NK-92 (cell line): ENCODE data around the gene EPS8L2.

Experiments used
- DNase-seq: peaks from one replicate; lab custom pipeline; 2025; ENCODE audit not compliant: unreplicated experiment; lab: John Stamatoyannopoulos, UW

EPS8L2 gene

DNA sequence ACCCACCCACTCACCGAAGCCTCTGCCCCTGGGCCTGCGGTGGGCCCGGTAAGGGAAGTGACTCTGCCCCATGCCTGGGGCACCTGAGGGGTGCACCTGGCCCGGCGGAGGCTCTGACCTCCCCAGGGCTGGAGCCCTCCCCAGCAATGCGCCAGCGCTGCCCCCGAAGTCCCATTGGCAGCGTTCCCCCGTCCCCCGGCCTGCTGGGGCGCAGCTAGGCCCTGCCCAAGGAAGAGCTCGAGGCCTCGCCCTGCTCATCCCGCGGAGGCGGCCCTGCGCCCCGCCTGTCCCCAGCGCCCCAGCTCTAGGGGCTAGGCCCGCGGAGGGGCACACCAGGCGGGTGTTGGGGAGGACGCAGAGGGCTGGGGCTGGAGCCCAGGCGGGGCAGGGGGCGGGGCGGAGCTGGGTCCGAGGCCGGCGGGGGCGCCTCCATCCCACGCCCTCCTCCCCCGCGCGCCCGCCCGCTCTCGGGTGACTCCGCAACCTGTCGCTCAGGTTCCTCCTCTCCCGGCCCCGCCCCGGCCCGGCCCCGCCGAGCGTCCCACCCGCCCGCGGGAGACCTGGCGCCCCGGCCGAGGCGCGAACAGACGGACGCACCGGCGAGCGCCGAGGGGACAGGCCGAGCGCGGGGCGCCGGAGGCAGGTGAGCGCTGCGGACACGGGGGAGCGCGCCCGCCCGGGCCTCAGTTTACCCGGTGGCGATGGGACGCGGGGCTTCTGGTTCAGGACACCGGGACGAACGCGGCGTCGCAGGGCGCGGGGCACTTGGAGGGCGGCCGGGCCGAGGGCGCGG lies at the start of gene EPS8L2:
Gene EPS8L2 (plus strand): TSS at position 586 of the 793 bp plus-strand sequence. CDS start 3,177 bp downstream, outside the sequence.
- no peak for DNase-seq

DNA sequence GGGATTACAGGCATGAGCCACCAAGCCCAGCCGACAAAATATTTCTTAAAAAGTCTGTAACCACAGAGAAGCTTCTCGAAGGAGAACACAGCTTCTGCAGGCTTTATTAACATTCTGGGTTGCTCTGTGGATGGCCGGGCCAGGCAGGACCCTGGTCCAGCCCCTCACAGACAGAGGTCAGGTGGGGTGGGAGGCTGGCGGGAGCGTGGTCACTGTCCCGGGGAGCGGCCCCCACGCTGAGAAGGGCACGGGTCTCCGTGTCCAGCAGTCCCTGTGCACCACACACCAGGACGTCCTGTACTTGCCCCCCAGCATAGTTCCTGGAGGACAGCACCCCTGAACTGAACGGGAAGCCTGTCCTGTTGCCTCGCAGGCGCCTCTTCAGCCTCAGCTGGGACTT lies 49.6 kb upstream of the EPS8L2 start:
- DNase-seq, result no peak

- DNase-seq, result no peak
These were observed 49.2 kb upstream of the EPS8L2 start for GRCh38 chr11:656866-657265.

GRCh38 chr11:657691-658126 lies 48.3 kb upstream of the EPS8L2 start:
- DNase-seq, result no peak

GRCh38 chr11:659532-660085 lies 46.4 kb upstream of the EPS8L2 start:
- DNase-seq, result no peak

DNA sequence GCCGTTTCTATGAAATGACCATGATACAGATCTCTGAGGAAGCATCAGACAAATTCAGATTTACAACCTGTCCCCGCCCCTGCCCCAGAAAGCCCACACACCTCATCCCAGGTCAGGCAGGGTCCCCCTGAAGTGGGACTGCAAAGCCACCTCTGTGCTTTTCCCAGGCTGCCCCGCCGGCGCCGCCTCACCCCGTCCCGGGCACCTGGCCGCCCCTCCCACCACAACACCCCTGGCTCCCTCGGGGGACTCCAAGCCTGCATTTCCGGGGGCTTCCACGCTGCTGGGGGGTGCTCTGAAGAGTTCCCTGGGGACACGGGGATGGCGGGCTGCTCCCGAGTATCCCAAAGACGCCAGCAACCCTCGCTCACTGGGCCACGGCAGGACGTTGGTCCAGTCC lies 45.8 kb upstream of the EPS8L2 start:
- no peak for DNase-seq

- no peak for DNase-seq
These were observed 45.2 kb upstream of the EPS8L2 start for GRCh38 chr11:660681-661444.

DNA sequence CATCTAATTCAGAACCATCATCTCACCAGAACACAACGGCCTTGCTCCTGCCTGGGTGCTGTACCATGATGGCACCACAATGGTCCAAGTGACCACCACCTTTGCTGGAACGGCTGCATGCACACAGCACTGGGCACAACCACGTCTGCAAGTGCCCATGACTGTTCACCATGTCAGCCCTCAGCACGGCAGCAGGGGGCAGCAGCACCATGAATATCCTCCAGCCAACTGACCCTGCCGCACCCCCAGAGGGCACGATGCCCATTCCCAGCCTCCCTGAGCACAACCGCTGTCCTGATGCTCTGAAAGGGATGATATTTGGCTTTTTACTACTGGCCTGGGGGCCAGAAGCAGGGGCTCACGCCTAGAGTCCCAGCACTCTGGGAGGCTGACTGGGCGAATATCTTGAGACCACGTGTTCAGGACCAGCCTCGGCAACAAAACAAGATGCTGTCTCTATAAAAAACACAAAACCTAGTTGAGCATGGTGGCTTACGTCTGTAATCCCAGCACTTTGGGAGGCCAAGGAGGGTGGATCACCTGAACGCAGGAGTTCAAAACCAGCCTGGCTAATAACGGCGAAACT lies 43.2 kb upstream of the EPS8L2 start:
- DNase-seq, result no peak

- DNase-seq, result no peak
These were observed 40.8 kb upstream of the EPS8L2 start for GRCh38 chr11:665062-665703.

DNA sequence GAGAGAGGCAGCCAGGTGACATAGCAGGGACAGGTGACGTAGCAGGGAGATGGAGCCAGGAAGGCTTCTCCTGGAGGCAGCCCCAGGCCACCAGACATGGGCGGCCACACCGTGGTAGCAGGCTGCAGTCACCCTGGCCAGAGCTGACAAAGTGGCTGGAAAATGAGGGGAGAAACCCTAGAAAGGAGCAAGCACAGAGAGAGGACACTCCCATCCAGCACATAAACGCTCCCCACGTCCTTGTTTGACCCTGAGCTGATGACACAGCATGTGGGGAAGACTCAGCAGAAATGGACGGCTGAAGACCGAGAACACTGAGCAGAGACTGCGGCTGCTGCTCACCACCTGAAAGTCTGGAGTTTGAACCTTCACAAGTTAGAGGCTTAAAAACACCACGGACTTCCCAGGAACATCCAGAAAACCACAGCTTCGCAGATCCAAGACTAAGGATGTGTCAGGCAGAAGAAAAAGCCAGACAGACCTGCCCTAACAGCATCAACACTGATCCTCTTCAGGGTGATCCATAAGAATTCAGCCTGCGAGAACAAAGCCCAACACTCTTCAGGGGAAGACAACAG lies 40.2 kb upstream of the EPS8L2 start:
- DNase-seq, result no peak

- no peak for DNase-seq
These were observed 32.2 kb upstream of the EPS8L2 start for GRCh38 chr11:673866-674265.

GRCh38 chr11:674406-674805 lies 31.6 kb upstream of the EPS8L2 start:
- DNase-seq, result no peak

DNA sequence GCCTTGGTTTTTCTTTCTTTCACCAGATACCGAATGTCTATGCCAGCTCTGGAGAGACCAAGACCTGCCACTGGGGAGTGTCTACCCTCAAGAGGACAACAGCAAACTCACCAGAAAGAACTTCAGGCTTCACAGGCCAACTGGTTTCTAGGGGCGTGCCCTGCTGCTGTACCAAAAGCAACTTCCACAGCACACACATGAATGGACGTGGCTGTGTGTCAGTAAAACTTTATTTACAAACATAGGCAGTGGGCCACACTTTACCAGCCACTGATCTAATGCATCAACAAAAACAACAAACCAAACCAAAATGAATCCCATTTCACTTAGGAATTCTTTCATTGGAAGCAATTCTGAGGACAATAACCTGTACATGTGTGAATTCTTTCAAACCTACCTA lies 27.7 kb upstream of the EPS8L2 start:
- DNase-seq, result no peak

GRCh38 chr11:679271-680207 lies 26.5 kb upstream of the EPS8L2 start:
- no peak for DNase-seq

- no peak for DNase-seq
These were observed 25.6 kb upstream of the EPS8L2 start for GRCh38 chr11:680476-680875.

DNA sequence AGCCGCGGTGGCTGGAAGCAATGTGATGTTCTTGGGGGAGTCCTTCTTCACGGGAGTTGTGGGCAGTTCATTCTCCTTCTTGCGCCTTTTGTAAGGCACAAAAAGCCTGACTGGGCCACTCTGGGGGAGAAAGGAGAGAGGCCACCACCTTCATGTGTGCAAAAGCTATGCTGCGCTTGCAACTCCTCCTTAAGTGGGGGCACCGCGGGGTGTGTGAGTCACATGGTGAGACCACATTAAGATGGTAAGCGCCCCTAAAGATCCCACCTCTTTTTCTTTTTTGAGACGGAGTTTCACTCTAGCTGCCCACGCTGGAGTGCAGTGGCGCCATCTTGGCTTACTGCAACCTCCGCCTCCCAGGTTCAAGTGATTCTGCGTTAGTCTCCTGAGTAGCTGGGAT lies 25.1 kb upstream of the EPS8L2 start:
- DNase-seq, result no peak

DNA sequence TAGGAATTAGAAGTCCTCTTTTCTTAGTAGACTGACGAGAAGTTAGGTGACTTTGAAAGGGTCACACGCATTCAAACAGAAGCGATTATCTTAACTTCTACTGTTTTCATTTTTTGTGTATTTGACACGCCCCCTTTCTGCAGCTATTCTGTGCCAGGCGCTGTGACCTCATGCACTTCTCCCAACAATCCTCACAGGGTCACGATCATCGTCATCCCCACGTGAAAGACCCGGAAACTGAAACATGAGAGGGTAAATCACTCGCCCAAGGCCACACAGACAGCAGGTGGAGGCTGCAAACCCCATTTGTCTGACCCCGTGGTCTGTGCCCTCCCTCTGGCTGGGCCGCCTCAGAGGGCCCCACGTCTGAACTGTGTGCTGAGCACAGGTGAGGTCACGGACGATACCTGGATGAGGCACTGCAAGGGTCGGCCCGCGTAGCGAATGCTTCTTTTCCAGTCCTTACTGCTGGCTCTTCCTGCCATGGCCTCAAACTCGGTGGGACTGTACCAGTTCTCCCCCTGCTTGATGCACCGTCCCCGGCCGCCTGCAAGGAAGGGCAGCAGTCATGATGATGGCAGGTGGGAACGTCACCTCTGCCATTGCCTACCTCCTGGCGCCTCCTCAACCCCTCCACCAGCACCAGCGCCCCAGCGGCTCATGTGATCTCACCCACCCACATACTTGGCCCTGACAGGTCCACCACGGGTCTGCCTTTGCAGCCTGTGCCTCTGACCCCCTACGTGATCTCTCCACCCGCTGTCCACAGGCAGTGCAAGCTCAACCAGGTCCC lies 19.4 kb upstream of the EPS8L2 start:
- DNase-seq, result no peak

GRCh38 chr11:687751-688150 lies 18.3 kb upstream of the EPS8L2 start:
- no peak for DNase-seq

DNA sequence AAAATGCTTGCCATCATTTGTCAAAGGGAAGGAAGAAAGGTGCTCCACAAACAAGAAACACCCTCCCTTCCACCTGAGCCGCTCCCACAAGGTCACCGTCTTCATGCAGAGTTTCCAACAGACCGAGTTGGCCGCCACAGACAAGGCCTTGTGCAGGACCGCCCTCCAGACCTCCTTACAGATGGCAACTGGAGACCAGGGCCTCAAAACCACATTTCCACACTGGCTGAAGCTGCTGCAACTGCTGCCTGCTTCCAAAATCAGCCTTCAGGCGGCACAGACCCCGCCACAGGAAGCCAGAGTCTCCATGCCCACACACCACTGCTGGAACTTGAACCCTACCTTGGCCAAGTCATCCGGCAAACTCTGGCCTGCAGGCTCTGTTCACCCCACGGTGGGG lies 17.4 kb upstream of the EPS8L2 start:
- no peak for DNase-seq
